Type B pancreatic cell (in vitro differentiated cells): ENCODE data around the gene COLGALT1. TPM values are rescaled to one million over a fixed set of nuclear protein-coding genes. Genes with fewer than 3 reads are reported as not detected.
"Not testable (repeated sequence)": the region's sequence is repeated elsewhere in the genome, so short reads cannot be mapped to it uniquely, and the experiment has no call there.

Experiments used
- DNase-seq: peaks from one replicate; pipeline ENCODE4 v3.0.0; 2021; ENCODE audit warnings: mixed read lengths; ENCODE audit not compliant: unreplicated experiment; ENCODE audit errors: extremely low spot score
- H3K27ac Mint-ChIP-seq: 2 replicates; pipeline ENCODE4 v1.8.0; 2021; ENCODE audit warnings: mild to moderate bottlenecking, mixed read lengths
- H3K27me3 Mint-ChIP-seq: 2 replicates; pipeline ENCODE4 v1.8.0; 2021; ENCODE audit warnings: mixed read lengths
- H3K36me3 Mint-ChIP-seq: 2 replicates; pipeline ENCODE4 v1.8.0; 2021; ENCODE audit warnings: mixed read lengths
- H3K4me1 Mint-ChIP-seq: one replicate; pipeline ENCODE4 v1.8.0; 2021; ENCODE audit warnings: mixed read lengths; ENCODE audit not compliant: unreplicated experiment
- H3K4me3 Mint-ChIP-seq: 2 replicates; pipeline ENCODE4 v1.8.0; 2021; ENCODE audit warnings: mild to moderate bottlenecking, mixed read lengths
- H3K9me3 Mint-ChIP-seq: 2 replicates; pipeline ENCODE4 v1.8.0; 2021; ENCODE audit warnings: mixed read lengths
- total RNA-seq: library from RNA; stranded (reverse); gene quantifications from 2 replicates; pipeline ENCODE4 v1.2.1, GENCODE V29; 2021; ENCODE audit warnings: low replicate concordance
- TF ChIP-seq, protein P1 (sequence below): fragments of 200-600 bp; sonication (generic); conservative IDR thresholded peaks from 2 replicates; pipeline ENCODE4 v1.5.0; 2021; ENCODE audit warnings: antibody characterized with exemption, mild to moderate bottlenecking

The COLGALT1 gene
- total RNA-seq, 1 donor from 2014 or later, result 73.7 TPM

DNA sequence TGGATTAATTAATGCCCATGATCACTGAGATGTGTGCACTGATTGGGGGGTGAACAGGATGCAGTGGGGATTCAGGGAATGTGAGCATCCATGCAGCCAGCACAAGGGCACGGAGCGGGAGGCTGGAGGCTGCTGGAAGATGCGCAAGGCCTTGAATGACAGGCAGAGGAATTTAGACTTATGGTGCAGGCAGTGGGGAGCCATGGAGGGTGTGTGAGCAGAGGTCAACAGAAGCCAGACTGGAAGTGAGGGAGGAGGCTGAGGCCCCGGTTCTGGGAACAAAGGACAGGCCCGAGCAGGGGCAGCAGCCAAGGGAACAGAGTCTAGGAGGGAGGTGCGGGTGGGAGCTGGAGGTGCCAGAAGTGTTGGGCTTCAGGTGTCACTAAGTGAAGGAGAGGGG, 7.3 kb upstream of the COLGALT1 start:
- Mint-ChIP-seq H3K9me3 (no peaks in the 10 kb centered on the region), H3K36me3 (no peaks in the 10 kb centered on the region), H3K27me3 (no peaks in the 10 kb centered on the region), H3K4me1 (no peaks in the 10 kb centered on the region), H3K4me3 (no peak overlapping the region), H3K27ac (peak overlapping the region; percentile 13)
- DNase-seq, result no peak
- TF ChIP-seq, protein P1, sequence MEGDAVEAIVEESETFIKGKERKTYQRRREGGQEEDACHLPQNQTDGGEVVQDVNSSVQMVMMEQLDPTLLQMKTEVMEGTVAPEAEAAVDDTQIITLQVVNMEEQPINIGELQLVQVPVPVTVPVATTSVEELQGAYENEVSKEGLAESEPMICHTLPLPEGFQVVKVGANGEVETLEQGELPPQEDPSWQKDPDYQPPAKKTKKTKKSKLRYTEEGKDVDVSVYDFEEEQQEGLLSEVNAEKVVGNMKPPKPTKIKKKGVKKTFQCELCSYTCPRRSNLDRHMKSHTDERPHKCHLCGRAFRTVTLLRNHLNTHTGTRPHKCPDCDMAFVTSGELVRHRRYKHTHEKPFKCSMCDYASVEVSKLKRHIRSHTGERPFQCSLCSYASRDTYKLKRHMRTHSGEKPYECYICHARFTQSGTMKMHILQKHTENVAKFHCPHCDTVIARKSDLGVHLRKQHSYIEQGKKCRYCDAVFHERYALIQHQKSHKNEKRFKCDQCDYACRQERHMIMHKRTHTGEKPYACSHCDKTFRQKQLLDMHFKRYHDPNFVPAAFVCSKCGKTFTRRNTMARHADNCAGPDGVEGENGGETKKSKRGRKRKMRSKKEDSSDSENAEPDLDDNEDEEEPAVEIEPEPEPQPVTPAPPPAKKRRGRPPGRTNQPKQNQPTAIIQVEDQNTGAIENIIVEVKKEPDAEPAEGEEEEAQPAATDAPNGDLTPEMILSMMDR, result no peak

DNA sequence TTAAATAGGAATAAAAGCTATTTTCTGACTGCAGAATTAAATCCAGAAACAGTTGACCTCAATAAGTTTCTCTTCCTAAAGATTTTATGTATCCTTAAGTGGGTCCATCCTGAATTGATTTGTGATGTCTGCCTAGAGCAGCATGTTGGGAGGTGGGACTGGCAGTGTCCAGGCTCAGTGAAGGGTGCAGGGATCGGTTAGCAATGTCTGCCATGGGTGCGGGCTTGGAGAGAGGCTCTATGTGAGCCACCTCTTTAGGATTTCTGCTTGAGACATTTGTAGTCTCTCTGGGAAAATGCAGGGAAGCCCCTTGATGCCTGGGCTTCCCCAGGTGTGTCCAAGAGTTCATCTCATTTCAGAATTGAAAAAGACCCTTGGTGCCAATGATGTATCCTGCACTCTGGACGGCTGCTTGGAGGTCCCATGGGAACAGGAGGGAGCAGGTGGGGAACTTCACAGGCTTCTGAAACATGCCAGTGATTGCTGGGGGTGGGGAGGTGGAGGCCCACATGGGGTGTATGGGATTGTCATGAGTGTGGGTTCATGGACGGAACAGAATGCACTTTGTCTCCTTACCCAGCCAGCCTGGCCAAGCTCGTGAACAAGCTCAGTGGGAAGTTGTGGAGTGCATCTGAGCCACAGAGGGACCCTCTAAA, 6.2 kb upstream of the COLGALT1 start:
- Mint-ChIP-seq H3K36me3 (no peaks in the 10 kb centered on the region), H3K4me1 (peaks cover 5% of the 10 kb centered on the region), H3K4me3 (no peak overlapping the region), H3K27me3 (no peaks in the 10 kb centered on the region), H3K27ac (no peak overlapping the region), H3K9me3 (no peaks in the 10 kb centered on the region)
- DNase-seq, result no peak
- TF ChIP-seq, protein P1, result no peak

DNA sequence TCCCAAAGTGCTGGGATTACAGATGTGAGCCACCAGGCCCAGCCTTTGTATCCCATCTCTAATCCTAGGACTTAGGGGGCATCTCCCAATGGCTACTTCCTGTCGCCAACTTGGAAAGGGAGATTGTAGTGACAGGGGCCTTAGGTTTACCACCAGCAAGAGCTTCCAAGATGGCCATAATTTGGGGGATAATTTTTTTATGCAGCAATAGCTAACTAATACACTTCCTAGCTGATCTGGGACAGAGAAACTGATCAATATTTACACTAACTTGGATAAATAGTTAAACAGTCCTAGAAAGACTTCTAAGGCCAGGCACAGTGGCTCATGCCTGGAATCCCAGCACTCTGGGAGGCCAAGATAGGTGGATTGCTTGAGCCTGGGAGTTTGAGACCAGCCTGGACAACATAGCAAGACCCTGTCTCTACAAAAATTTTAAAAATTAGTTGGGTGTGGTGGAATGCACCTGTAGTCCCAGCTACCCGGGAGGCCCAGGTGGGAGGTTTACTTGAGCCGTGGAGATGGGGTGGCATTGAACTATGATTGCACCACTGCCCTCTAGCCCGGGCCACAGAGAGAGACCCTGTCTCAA, 5.3 kb upstream of the COLGALT1 start:
- no peaks in the 10 kb centered on the region for H3K27me3 Mint-ChIP-seq
- TF ChIP-seq, protein P1, result no peak
- DNase-seq, result no peak
- H3K36me3 Mint-ChIP-seq, result no peaks in the 10 kb centered on the region
- no peak overlapping the region for H3K4me3 Mint-ChIP-seq
- peaks cover 8% of the 10 kb centered on the region for H3K4me1 Mint-ChIP-seq
- no peak overlapping the region for H3K27ac Mint-ChIP-seq
- no peaks in the 10 kb centered on the region for H3K9me3 Mint-ChIP-seq

DNA sequence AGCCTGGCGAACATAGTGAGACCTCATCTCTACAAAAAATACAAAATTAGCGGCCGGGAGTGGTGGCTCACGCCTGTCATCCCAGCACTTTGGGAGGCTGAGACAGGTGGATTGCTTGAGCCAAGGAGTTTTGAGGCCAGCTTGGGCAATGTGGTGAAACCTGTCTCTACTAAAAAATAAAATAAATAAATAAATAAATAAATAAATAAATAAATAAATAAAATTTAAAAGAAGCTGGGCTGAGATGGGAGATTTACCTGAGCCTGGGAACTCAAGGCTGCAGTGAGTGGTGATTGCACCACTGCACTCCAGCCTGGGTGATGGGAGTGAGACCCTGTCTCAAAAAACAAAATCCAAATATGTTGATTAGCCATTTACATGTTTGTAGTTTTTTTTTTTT, 2.7 kb upstream of the COLGALT1 start:
- not testable (repeated sequence) for H3K4me1 Mint-ChIP-seq, H3K4me3 Mint-ChIP-seq, H3K9me3 Mint-ChIP-seq, H3K27me3 Mint-ChIP-seq, DNase-seq, H3K27ac Mint-ChIP-seq, H3K36me3 Mint-ChIP-seq

DNA sequence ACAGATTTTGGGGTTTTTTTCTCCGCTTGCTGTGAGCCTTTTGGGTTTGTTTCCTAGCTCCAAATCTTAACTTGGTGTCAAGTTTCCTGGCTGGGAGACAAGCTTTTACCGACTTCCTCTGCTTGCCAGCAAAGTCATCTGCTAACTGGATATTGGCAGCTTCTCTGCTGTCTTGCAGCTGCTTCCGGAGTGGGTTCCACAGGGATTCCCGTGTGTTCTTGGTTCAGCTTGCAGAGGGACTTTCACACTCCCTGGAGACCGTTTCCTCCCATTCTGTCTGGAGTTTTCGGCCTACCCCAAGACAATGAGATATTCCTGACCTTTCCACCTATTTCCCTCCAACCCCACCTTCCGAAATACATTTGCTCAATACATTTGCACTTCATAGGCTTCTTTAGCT, 2.2 kb upstream of the COLGALT1 start:
- no peak overlapping the region for H3K27ac Mint-ChIP-seq
- TF ChIP-seq, protein P1, result no peak
- DNase-seq, result no peak
- H3K4me3 Mint-ChIP-seq, result peak overlapping the region; percentile 39
- no peaks in the 10 kb centered on the region for H3K27me3 Mint-ChIP-seq
- peaks cover 8% of the 10 kb centered on the region for H3K4me1 Mint-ChIP-seq
- H3K9me3 Mint-ChIP-seq, result no peaks in the 10 kb centered on the region
- no peaks in the 10 kb centered on the region for H3K36me3 Mint-ChIP-seq

DNA sequence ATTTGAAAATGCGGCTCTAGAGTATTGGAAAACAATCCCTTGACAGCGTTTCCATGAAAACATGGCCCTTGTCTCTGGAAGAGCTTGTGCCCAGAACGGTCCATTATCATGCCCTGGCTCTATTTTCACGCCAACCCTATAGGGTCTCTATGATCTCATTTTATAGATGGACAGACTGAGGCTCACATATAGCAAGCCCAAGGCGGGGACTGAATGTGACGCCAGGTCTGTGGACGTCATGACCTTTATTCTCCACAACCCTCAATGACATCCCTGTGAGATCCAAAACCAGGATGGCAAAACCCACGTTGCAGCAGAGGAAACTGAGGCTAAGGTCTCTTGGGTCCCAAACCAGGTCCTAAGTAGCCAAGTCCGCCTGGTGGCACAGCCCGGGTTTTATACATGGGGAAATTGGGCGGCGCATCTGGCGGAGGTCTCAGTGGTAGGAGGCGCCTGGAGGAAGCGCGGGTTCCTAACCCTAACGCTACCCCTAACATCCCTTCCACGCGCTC, 425 bp upstream of the COLGALT1 start:
- peaks cover 1% of the 10 kb centered on the region for H3K36me3 Mint-ChIP-seq
- peak overlapping the region; percentile 59 for H3K27ac Mint-ChIP-seq
- no peaks in the 10 kb centered on the region for H3K27me3 Mint-ChIP-seq

More for the DNA sequence above, 425 bp upstream of the COLGALT1 start:
- no peak for DNase-seq
- Mint-ChIP-seq H3K4me3 (peak overlapping the region; percentile 81), H3K9me3 (no peaks in the 10 kb centered on the region), H3K4me1 (peaks cover 8% of the 10 kb centered on the region)
- TF ChIP-seq, protein P1, result no peak
